Body of pancreas (tissue), 4 donors: ENCODE data around the gene SLC5A10. TPM values are rescaled to one million over a fixed set of nuclear protein-coding genes. Genes with fewer than 3 reads are reported as not detected.
A peak's percentile ranks its signal among the peaks of the same experiment; 100 is the strongest.

Experiments
- ATAC-seq: fragments of 150-250 bp; one replicate; pipeline ENCODE4 v1.9.1; 2016
- DNase-seq, 4 donors: peaks; one replicate each; pipeline ENCODE4 v3.0.0-alpha.2; 2019
- H3K27ac ChIP-seq, 4 donors: fragments of 200-600 bp; sonication (generic); 1 replicate in 3 of 4; 2 replicates in 1 of 4; pipeline versions ENCODE4 v1.5.1 to v1.6.1; 2016 to 2019; ENCODE audit warnings: mild to moderate bottlenecking in 1 of 4, mixed read lengths in 1 of 4, moderate library complexity in 1 of 4
- H3K27me3 ChIP-seq, 2 donors: fragments of 200-600 bp; sonication (generic); one replicate each; pipeline ENCODE4 v1.6.0; 2016; ENCODE audit warnings: mild to moderate bottlenecking in 1 of 2
- H3K36me3 ChIP-seq, 2 donors: fragments of 200-600 bp; sonication (generic); replicated peaks in 1 of 2; 2 replicates each; pipeline ENCODE4 v1.5.1; 2016; ENCODE audit warnings: low read depth in 2 of 2; ENCODE audit not compliant: insufficient read depth in 1 of 2
- H3K4me1 ChIP-seq: fragments of 200-600 bp; sonication (generic); one replicate; pipeline ENCODE4 v1.6.0; 2016
- H3K4me3 ChIP-seq, 2 donors: fragments of 200-600 bp; sonication (generic); 1 replicate in 1 of 2; 2 replicates in 1 of 2; pipeline ENCODE4 v1.5.1; 2016 to 2019
- H3K9me3 ChIP-seq, 3 donors: fragments of 200-600 bp; sonication (generic); 1 replicate in 2 of 3; 2 replicates in 1 of 3; pipeline ENCODE4 v1.5.1; 2016
- POLR2A ChIP-seq, 3 donors: fragments of 450-650 bp; IDR thresholded peaks; one replicate each; pipeline ENCODE4 v1.6.1; 2016; ENCODE audit warnings: antibody characterized with exemption in 3 of 3, mild to moderate bottlenecking in 2 of 3
- WGBS, 2 donors: methylation state at CpG; one replicate each; pipeline ENCODE4 v1.1.5; 2017; 5-methylcytosine and 5-hydroxymethylcytosine counted together
- intact Hi-C: fragments of 100-400 bp; cut with DNase I; formaldehyde crosslinking; loops from one replicate; pipeline ENCODE4 v1.15.1; 2023
- total RNA-seq, 2 donors: library from RNA; depleted of rRNA; stranded (reverse); fragments of >200 nt; gene quantifications; one replicate each; pipeline ENCODE4 v1.1.0, GENCODE V29; 2016
- TF ChIP-seq, protein P1 (sequence below), 7 experiments: fragments of 450-650 bp in 4 of 7; fragments of 200-600 bp in 3 of 7; sonication (generic) in 3 of 7; IDR thresholded peaks; one replicate each; pipeline ENCODE4 v1.5.1; 2016 to 2019; ENCODE audit warnings: antibody characterized with exemption in 7 of 7

The SLC5A10 gene
- total RNA-seq, 2 donors from 2014 or later = not detected

GRCh38 chr17:18968345-18968744 lies 16.4 kb downstream of the SLC5A10 start:
- ATAC-seq = no peak
- intact Hi-C loops = no loop called here
- 72 to 94% methylated on average over 2 to 4 of the region's 4 CpGs for WGBS, 2 donors
- H3K4me1 ChIP-seq = peaks cover 33% of the 10 kb centered on the region
- no peaks in the 10 kb centered on the region for H3K9me3 ChIP-seq
- TF ChIP-seq POLR2A (IDR thresholded peaks at IDR 0.05) = no peak
- TF ChIP-seq, protein P1, sequence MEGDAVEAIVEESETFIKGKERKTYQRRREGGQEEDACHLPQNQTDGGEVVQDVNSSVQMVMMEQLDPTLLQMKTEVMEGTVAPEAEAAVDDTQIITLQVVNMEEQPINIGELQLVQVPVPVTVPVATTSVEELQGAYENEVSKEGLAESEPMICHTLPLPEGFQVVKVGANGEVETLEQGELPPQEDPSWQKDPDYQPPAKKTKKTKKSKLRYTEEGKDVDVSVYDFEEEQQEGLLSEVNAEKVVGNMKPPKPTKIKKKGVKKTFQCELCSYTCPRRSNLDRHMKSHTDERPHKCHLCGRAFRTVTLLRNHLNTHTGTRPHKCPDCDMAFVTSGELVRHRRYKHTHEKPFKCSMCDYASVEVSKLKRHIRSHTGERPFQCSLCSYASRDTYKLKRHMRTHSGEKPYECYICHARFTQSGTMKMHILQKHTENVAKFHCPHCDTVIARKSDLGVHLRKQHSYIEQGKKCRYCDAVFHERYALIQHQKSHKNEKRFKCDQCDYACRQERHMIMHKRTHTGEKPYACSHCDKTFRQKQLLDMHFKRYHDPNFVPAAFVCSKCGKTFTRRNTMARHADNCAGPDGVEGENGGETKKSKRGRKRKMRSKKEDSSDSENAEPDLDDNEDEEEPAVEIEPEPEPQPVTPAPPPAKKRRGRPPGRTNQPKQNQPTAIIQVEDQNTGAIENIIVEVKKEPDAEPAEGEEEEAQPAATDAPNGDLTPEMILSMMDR (IDR thresholded peaks at IDR 0.05) = no peak
- no peak for DNase-seq
- H3K4me3 ChIP-seq = no peak overlapping the region
- peaks cover 0 to 3% of the 10 kb centered on the region in 2 donors for H3K36me3 ChIP-seq
- H3K27ac ChIP-seq = peak overlapping the region in 3 of 4 donors; percentile 14 to 65 (median 32)
- H3K27me3 ChIP-seq = no peaks in the 10 kb centered on the region

DNA sequence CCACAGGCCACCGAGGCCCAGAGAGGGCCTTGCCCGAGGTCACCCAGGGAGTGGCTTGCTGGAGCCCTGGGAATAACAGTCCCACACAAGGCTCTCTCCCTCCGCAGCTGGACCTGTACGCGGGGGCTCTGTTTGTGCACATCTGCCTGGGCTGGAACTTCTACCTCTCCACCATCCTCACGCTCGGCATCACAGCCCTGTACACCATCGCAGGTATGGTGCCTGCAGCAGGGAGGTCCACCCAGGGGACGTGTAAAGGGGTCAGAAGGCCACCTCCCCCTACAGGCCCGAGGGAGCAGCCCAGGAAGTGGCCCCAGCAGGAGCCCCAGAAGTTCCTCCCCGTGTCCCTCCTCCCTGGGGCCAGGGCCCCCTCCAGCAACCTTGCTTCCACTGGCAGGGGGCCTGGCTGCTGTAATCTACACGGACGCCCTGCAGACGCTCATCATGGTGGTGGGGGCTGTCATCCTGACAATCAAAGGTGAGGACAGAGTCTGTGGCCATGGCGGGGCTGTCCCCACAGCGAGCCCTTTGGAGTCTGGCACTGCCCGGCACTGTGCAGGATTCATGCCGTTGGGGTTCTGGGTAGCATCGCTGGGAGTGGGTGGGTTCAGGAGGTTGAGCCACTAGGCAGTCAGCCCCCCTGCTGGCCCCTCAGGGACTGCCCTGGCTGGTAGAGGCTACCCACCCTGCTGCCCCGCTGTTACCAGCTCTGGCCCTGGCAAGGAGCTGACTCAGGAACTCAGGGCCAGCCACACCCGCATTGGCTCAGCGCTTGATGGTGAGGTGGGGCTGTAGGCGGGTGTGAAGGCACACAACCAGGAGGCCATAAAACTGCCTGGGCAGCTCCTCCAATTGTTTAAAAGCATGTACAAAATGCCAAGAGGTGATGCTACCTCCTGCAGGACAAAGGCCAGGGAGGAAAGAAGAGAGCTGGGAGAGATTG lies 17.3 kb downstream of the SLC5A10 start:
- intact Hi-C loops = no loop called here
- ATAC-seq (no peak), DNase-seq (no peak)
- no peak for TF ChIP-seq POLR2A (IDR thresholded peaks at IDR 0.05)
- TF ChIP-seq, protein P1 (IDR thresholded peaks at IDR 0.05) = no peak
- WGBS, 2 donors = 71 to 82% methylated on average over 12 to 22 of the region's 23 CpGs
- Histone ChIP-seq H3K36me3 (peaks cover 0 to 3% of the 10 kb centered on the region in 2 donors), H3K27ac (peak overlapping the region in 2 of 4 donors; percentile 32 to 65), H3K27me3 (no peaks in the 10 kb centered on the region), H3K4me3 (no peak overlapping the region), H3K4me1 (peaks cover 33% of the 10 kb centered on the region), H3K9me3 (no peaks in the 10 kb centered on the region)

DNA sequence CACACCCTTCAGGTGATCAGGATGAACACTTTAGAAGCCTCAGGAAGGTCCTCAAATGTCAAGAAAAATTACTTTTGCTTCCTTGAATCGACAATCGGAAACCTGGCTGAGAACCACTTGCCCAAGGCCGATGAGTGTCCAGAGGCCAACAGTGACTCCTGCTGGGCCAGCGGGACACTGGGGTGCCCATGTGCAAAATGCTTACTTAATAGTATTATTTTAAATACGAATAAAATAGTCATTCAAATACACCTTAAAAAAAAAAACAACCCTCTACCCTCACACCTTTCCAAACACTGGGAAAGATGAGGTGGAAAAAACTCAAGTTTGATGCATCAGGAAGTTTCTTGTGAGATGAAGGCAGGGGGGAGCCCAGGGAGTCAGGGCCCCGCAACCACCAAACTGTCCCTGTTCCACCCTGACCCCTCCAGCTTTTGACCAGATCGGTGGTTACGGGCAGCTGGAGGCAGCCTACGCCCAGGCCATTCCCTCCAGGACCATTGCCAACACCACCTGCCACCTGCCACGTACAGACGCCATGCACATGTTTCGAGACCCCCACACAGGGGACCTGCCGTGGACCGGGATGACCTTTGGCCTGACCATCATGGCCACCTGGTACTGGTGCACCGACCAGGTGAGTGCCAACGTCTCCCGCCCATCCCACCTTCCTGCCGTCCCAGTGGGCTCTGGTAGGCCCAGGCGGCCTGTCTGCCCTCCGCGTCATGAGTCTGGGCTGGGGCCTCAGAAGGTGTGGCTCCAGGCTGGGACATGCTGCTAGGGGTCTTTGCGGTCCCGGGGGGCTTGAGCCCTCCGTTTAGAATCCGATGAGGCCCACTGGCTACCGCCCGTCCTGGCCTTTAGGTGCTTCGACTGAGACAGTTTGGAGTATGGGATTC lies 18.9 kb downstream of the SLC5A10 start:
- DNase-seq = no peak
- ATAC-seq = no peak
- intact Hi-C loops = no loop called here
- TF ChIP-seq, protein P1 (IDR thresholded peaks at IDR 0.05) = no peak
- no peak for TF ChIP-seq POLR2A (IDR thresholded peaks at IDR 0.05)
- no peaks in the 10 kb centered on the region for H3K27me3 ChIP-seq
- peaks cover 0 to 3% of the 10 kb centered on the region in 2 donors for H3K36me3 ChIP-seq
- no peaks in the 10 kb centered on the region for H3K9me3 ChIP-seq
- H3K27ac ChIP-seq = no peak overlapping the region
- H3K4me1 ChIP-seq = peaks cover 24% of the 10 kb centered on the region
- no peak overlapping the region for H3K4me3 ChIP-seq
- 84 to 88% methylated on average over 21 to 24 of the region's 28 CpGs for WGBS, 2 donors

GRCh38 chr17:18971801-18972200 lies 19.8 kb downstream of the SLC5A10 start:
- Histone ChIP-seq H3K27ac (no peak overlapping the region), H3K4me3 (no peak overlapping the region), H3K4me1 (peaks cover 17% of the 10 kb centered on the region), H3K9me3 (no peaks in the 10 kb centered on the region), H3K27me3 (no peaks in the 10 kb centered on the region), H3K36me3 (peaks cover 0 to 3% of the 10 kb centered on the region in 2 donors)
- TF ChIP-seq, protein P1 (IDR thresholded peaks at IDR 0.05) = no peak
- no peak for TF ChIP-seq POLR2A (IDR thresholded peaks at IDR 0.05)
- WGBS, 2 donors = 95 to 99% methylated on average over 7 of the region's 7 CpGs
- no peak for ATAC-seq
- intact Hi-C loops = no loop called here
- DNase-seq = no peak
